Prostate gland (tissue), 2 donors: ENCODE data around the gene CDC45. TPM values are rescaled to one million over a fixed set of nuclear protein-coding genes. Genes with fewer than 3 reads are reported as not detected.

Experiments used
- DNase-seq: peaks from one replicate; pipeline ENCODE4 v3.0.0-alpha.2; 2019; ENCODE audit warnings: low spot score
- H3K27ac ChIP-seq, 2 donors: fragments of 200-600 bp; sonication (generic); 2 replicates each; pipeline ENCODE4 v1.5.1; 2017 to 2019
- H3K27me3 ChIP-seq: fragments of 200-600 bp; sonication (generic); replicated peaks from 2 replicates; pipeline ENCODE4 v1.5.1; 2019; ENCODE audit not compliant: insufficient read depth
- H3K36me3 ChIP-seq, 2 donors: fragments of 200-600 bp; sonication (generic); 1 replicate in 1 of 2; 2 replicates in 1 of 2; pipeline versions ENCODE4 v1.5.1 to v1.8.1; 2017 to 2019
- H3K4me1 ChIP-seq: fragments of 200-600 bp; sonication (generic); replicated peaks from 2 replicates; pipeline ENCODE4 v1.5.1; 2019
- H3K4me3 ChIP-seq, 2 donors: fragments of 200-600 bp; sonication (generic); 2 replicates each; pipeline ENCODE4 v1.5.1; 2017 to 2019
- H3K9me3 ChIP-seq: fragments of 200-600 bp; sonication (generic); 2 replicates; pipeline ENCODE4 v1.5.1; 2017
- POLR2A ChIP-seq: fragments of 450-650 bp; IDR thresholded peaks from one replicate; pipeline ENCODE4 v1.6.1; 2016; ENCODE audit warnings: antibody characterized with exemption, mild to moderate bottlenecking
- POLR2AphosphoS5 ChIP-seq: sonication (generic); formaldehyde crosslinking; IDR thresholded peaks from one replicate; pipeline ENCODE4 v1.6.1; 2017; ENCODE audit warnings: antibody characterized with exemption
- WGBS: methylation state at CpG from one replicate; pipeline ENCODE4 v1.1.5; 2018; 5-methylcytosine and 5-hydroxymethylcytosine counted together
- intact Hi-C: fragments of 100-400 bp; cut with DNase I; formaldehyde crosslinking; loops from one replicate; pipeline ENCODE4 v1.14.2; 2022
- total RNA-seq, 2 donors: library from RNA; depleted of rRNA; stranded (reverse); fragments of >200 nt; gene quantifications; one replicate each; pipeline ENCODE4 v1.1.0, GENCODE V29; 2016
- TF ChIP-seq, protein P1 (sequence below), 4 experiments: fragments of 200-600 bp in 2 of 4; fragments of 450-650 bp in 2 of 4; sonication (generic) in 2 of 4; IDR thresholded peaks; 1 replicate in 3 of 4; 2 replicates in 1 of 4; pipeline ENCODE4 v1.5.1; 2016 to 2019; ENCODE audit warnings: antibody characterized with exemption in 4 of 4, mild to moderate bottlenecking in 2 of 4, moderate library complexity in 2 of 4

The CDC45 gene
- total RNA-seq, 2 donors from 2014 or later, result 2.0 to 11.5 TPM

DNA sequence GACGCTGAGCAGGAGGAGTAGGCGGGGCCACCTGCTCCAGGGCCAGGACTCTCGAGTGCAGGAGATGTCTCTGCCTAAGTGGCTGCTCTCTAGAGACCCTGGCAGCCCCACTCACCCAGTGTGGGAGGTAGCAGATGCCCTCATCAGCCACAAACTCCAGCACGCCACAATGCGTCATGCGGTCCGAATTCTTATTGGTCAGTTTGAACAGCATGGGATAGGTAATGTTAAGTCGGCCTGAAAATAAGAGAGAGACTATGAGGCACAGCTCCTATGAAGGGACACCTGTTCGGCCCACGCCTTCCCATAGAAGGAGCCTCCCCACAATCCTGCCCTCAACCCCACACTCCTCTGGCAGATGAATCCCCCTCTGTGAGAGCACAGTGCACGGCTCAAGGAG, 8.1 kb upstream of the CDC45 start:
- peaks cover 19 to 45% of the 10 kb centered on the region in 2 donors for H3K36me3 ChIP-seq
- 89% methylated on average over 11 of the region's 11 CpGs for WGBS
- TF ChIP-seq POLR2A (no peak), POLR2AphosphoS5 (no peak)
- TF ChIP-seq, protein P1, sequence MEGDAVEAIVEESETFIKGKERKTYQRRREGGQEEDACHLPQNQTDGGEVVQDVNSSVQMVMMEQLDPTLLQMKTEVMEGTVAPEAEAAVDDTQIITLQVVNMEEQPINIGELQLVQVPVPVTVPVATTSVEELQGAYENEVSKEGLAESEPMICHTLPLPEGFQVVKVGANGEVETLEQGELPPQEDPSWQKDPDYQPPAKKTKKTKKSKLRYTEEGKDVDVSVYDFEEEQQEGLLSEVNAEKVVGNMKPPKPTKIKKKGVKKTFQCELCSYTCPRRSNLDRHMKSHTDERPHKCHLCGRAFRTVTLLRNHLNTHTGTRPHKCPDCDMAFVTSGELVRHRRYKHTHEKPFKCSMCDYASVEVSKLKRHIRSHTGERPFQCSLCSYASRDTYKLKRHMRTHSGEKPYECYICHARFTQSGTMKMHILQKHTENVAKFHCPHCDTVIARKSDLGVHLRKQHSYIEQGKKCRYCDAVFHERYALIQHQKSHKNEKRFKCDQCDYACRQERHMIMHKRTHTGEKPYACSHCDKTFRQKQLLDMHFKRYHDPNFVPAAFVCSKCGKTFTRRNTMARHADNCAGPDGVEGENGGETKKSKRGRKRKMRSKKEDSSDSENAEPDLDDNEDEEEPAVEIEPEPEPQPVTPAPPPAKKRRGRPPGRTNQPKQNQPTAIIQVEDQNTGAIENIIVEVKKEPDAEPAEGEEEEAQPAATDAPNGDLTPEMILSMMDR (IDR thresholded peaks at IDR 0.05), result no peak
- H3K27ac ChIP-seq, result no peak overlapping the region
- H3K27me3 ChIP-seq, result no peaks in the 10 kb centered on the region
- no peaks in the 10 kb centered on the region for H3K4me1 ChIP-seq
- no peak overlapping the region for H3K4me3 ChIP-seq
- intact Hi-C loops, result loop anchor here (10.0 kb wide), 1 partner anchor 327 kb away; the partner anchor contains the start of gene ESS2
- DNase-seq, result no peak
- H3K9me3 ChIP-seq, result no peaks in the 10 kb centered on the region

DNA sequence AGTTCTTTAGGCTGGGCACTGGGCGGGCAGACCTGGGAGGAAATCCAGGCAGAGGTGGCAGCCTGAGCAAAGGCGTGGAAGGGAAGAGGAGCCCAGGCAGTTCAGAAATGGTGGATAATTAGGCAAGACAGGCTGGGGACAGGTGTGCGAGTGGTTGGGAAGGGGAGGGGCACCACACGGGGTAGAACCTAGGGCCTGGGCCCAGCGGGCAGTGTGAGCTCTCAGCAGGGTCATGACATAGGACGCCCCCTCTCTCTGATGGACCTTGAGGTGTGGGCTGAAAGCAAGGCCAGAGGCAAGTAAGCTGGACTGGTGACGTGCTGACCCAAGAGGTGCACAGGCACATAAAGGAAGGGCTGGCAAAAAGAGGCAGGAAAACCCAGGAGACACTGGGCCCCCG, 7.5 kb upstream of the CDC45 start:
- intact Hi-C loops, result loop anchor here (10.0 kb wide), 1 partner anchor 327 kb away; the partner anchor contains the start of gene ESS2
- peaks cover 18 to 40% of the 10 kb centered on the region in 2 donors for H3K36me3 ChIP-seq
- TF ChIP-seq POLR2A, result no peak
- TF ChIP-seq, protein P1 (IDR thresholded peaks at IDR 0.05), result no peak
- no peak for TF ChIP-seq POLR2AphosphoS5
- WGBS, result 92% methylated on average over 8 of the region's 8 CpGs
- H3K27me3 ChIP-seq, result no peaks in the 10 kb centered on the region
- H3K9me3 ChIP-seq, result no peaks in the 10 kb centered on the region
- no peak overlapping the region for H3K27ac ChIP-seq
- H3K4me1 ChIP-seq, result no peaks in the 10 kb centered on the region
- DNase-seq, result no peak
- H3K4me3 ChIP-seq, result no peak overlapping the region

DNA sequence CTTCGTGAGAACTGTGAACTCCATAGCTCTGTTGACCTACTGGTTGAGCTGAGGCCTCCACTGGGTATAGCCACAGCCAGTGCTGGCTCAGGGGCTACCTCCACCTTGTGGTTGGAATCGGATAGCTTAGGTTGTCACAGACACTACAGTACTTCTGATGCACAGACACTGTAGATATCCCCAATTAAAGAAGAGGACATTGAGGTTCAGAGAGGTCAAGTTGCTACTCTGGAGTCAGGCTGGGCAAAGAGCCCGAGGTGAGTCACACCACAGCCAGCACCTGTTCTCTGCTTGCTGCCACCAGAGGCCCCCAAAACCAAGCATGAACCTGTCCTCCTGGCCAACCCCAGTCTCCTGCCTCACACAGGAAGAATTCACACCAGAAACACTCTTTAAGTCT, 6.1 kb upstream of the CDC45 start:
- peaks cover 12 to 27% of the 10 kb centered on the region in 2 donors for H3K36me3 ChIP-seq
- intact Hi-C loops, result loop anchor here (10.0 kb wide), 1 partner anchor 329 kb away; the partner anchor contains the start of gene ESS2

DNA sequence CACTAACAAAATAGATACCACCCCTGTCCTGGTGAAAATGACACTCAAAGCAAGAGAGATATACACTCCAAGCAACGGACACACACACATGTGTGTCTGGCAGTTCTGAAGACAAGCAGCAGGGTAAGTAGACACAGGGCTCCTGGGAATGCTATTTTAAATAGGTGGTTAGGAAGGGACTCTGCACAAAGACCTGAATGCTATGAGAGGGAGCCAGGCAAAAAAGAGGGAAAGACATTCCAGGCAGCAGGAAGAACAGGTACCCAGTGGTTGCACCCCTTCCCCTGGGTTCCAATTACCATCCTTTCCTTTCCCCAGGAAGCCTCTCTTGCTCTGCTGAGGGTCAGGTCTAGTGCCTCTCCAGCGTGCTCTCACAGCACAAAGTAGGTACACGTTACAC, 3.7 kb upstream of the CDC45 start:
- Histone ChIP-seq H3K27me3 (no peaks in the 10 kb centered on the region), H3K4me1 (peaks cover 5% of the 10 kb centered on the region), H3K4me3 (no peak overlapping the region), H3K27ac (peak overlapping the region in 1 of 2 donors; percentile 39), H3K36me3 (peaks cover 7 to 10% of the 10 kb centered on the region in 2 donors), H3K9me3 (no peaks in the 10 kb centered on the region)
- WGBS, result 76% methylated on average over 3 of the region's 3 CpGs
- no peak for TF ChIP-seq POLR2A
- TF ChIP-seq POLR2AphosphoS5, result no peak
- intact Hi-C loops, result loop anchor here (5.0 to 10.0 kb wide), 3 partner anchors 34 to 331 kb away; partner anchors contain the start of genes CLTCL1 and ESS2
- DNase-seq, result no peak

More for the DNA sequence above, 6.1 kb upstream of the CDC45 start:
- Histone ChIP-seq H3K4me1 (peaks cover 5% of the 10 kb centered on the region), H3K27me3 (no peaks in the 10 kb centered on the region), H3K27ac (no peak overlapping the region), H3K9me3 (no peaks in the 10 kb centered on the region), H3K4me3 (no peak overlapping the region)
- DNase-seq, result no peak
- TF ChIP-seq, protein P1 (IDR thresholded peaks at IDR 0.05), result no peak
- TF ChIP-seq POLR2AphosphoS5, result no peak
- TF ChIP-seq POLR2A, result no peak
- WGBS, result 66% methylated on average over 3 of the region's 3 CpGs

DNA sequence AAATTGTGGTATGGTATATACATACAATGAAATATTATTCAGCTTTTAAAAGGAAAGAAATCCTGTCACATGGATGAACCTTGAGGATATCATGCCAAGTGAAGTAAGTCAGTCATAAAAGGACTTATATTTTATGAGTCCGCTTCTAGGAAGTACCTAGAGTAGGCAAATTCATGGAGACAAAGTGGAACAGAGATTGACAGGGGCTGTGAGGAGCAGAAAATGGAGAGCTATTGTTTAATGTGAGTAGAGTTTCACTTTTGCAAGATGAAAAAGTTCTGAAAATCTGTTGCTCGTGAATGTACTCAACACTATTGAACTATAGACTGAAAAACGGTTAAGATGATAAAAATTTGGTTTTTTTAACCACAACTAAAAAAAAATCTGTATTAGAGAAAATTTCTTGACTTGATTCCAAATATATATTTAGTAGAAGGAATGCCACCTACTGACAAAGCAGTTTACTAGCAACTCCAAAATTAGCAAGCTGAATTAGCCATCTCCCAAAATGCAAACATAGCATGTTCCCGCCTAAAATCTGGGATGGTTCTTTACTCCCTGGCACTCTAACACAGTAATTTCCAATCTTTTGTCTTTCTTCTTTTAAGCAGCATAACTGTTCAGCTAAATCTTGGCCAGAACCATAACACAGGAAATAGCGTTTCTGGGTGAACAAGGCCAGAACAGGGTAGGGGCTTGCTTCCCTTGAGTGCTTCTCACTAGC, 2.2 kb upstream of the CDC45 start:
- Histone ChIP-seq H3K4me1 (peaks cover 5% of the 10 kb centered on the region), H3K27ac (peak overlapping the region; percentile 93 to 96), H3K9me3 (no peaks in the 10 kb centered on the region), H3K27me3 (no peaks in the 10 kb centered on the region), H3K4me3 (peak overlapping the region; percentile 71 to 77), H3K36me3 (peaks cover 0 to under 1% of the 10 kb centered on the region in 2 donors)
- intact Hi-C loops, result loop anchor here (2.0 to 10.0 kb wide), 4 partner anchors 35 to 333 kb away; partner anchors contain the start of genes CLTCL1 and ESS2
- no peak for DNase-seq
- TF ChIP-seq POLR2A (no peak), POLR2AphosphoS5 (peak; percentile 4)
- TF ChIP-seq, protein P1 (IDR thresholded peaks at IDR 0.05), result no peak
- 24% methylated on average over 5 of the region's 5 CpGs for WGBS
